H1 (cell line): Measurements from ENCODE around the gene PRKCI. TPM values are rescaled to one million over a fixed set of nuclear protein-coding genes. Genes with fewer than 3 reads are reported as not detected.

Experiments used
- CTCF ChIA-PET: fragments of 300-600 bp; sonication (Branson Sonifier 250); formaldehyde crosslinking; loops from one replicate; lab custom pipeline; 2021; ENCODE audit not compliant: partially characterized antibody; lab: Charles Lee
- POLR2A ChIA-PET: fragments of 300-600 bp; sonication (Branson Sonifier 250); formaldehyde crosslinking; loops from one replicate; lab custom pipeline; 2021; ENCODE audit warnings: inconsistent platforms; ENCODE audit not compliant: partially characterized antibody; lab: Charles Lee
- DNase-seq, 2 experiments: peaks; one replicate each; pipeline versions ENCODE4 v3.0.0 to v3.0.0-alpha.2; 2010 to 2022; ENCODE audit warnings: low spot score in 2 of 2, low read depth in 1 of 2, mixed read lengths in 1 of 2
- FAIRE-seq: peaks from 2 replicates; lab custom pipeline; 2011; peaks lifted over from hg19 to GRCh38; lab: Jason Lieb, UNC
- H2AFZ ChIP-seq: 2 replicates; pipeline ENCODE4 v1.8.1; 2012; ENCODE audit warnings: low read length, inconsistent platforms
- H2AK5ac ChIP-seq: 2 replicates; pipeline ENCODE4 v1.6.1; 2013; ENCODE audit warnings: low read depth, low read length
- H2BK120ac ChIP-seq: replicated peaks from 2 replicates; pipeline ENCODE3; 2013; ENCODE audit warnings: low read depth, low read length, inconsistent platforms
- H2BK12ac ChIP-seq: 2 replicates; pipeline ENCODE4 v1.6.1; 2013; ENCODE audit warnings: low read depth, low read length
- H2BK15ac ChIP-seq: 2 replicates; pipeline ENCODE4 v1.6.1; 2013; ENCODE audit warnings: low read length
- H2BK20ac ChIP-seq: 2 replicates; pipeline ENCODE4 v1.6.1; 2013; ENCODE audit warnings: low read length
- H2BK5ac ChIP-seq: 2 replicates; pipeline ENCODE4 v1.6.1; 2013; ENCODE audit warnings: low read depth, low read length
- H3K14ac ChIP-seq: 2 replicates; pipeline ENCODE4 v1.6.1; 2013; ENCODE audit warnings: inconsistent platforms; ENCODE audit not compliant: insufficient read length
- H3K18ac ChIP-seq: 2 replicates; pipeline ENCODE4 v1.6.1; 2013; ENCODE audit warnings: low read length; ENCODE audit errors: extremely low read depth
- H3K23ac ChIP-seq: 2 replicates; pipeline ENCODE4 v1.6.1; 2013; ENCODE audit warnings: inconsistent platforms; ENCODE audit not compliant: insufficient read length
- H3K23me2 ChIP-seq: 2 replicates; pipeline ENCODE4 v1.6.1; 2013; ENCODE audit warnings: low read depth, low read length
- H3K27ac ChIP-seq: 2 replicates; pipeline ENCODE4 v1.6.1; 2011; ENCODE audit warnings: low read depth, low read length, inconsistent platforms
- H3K27me3 ChIP-seq, 4 experiments: replicated peaks in 1 of 4; 1 replicate in 1 of 4; 2 replicates in 3 of 4; pipeline versions ENCODE4 v1.6.1 to v1.8.1; 2011 to 2013; ENCODE audit warnings: low read length in 3 of 4, mild to moderate bottlenecking in 3 of 4, inconsistent platforms in 2 of 4, mixed read lengths in 2 of 4, moderate library complexity in 1 of 4; ENCODE audit not compliant: control insufficient read depth in 3 of 4, insufficient read depth in 3 of 4; ENCODE audit errors: extremely low read depth in 1 of 4
- H3K36me3 ChIP-seq, 4 experiments: 2 replicates each; pipeline versions ENCODE4 v1.6.1 to v1.8.1; 2011 to 2013; ENCODE audit warnings: mild to moderate bottlenecking in 4 of 4, low read length in 3 of 4, moderate library complexity in 2 of 4, control low read depth in 1 of 4, inconsistent platforms in 1 of 4; ENCODE audit not compliant: insufficient read depth in 4 of 4, control insufficient read depth in 2 of 4
- H3K4ac ChIP-seq: replicated peaks from 2 replicates; pipeline ENCODE3; 2013; ENCODE audit warnings: low read length, low read depth, mixed read lengths, inconsistent platforms; ENCODE audit not compliant: insufficient read length
- H3K4me1 ChIP-seq, 4 experiments: replicated peaks in 1 of 4; 1 replicate in 1 of 4; 2 replicates in 3 of 4; pipeline versions ENCODE4 v1.6.1 to v1.8.1; 2011 to 2013; ENCODE audit warnings: low read length in 3 of 4, inconsistent platforms in 2 of 4, mixed read lengths in 1 of 4; ENCODE audit not compliant: insufficient read depth in 4 of 4, control insufficient read depth in 3 of 4
- H3K4me2 ChIP-seq, 2 experiments: 2 replicates each; pipeline versions ENCODE4 v1.6.1 to v1.8.1; 2011 to 2013; ENCODE audit warnings: low read depth in 2 of 2, low read length in 2 of 2, control low read depth in 1 of 2, inconsistent platforms in 1 of 2, mild to moderate bottlenecking in 1 of 2; ENCODE audit not compliant: insufficient read depth in 1 of 2
- H3K4me3 ChIP-seq, 4 experiments: fragments of 200-600, 300-600 bp in 1 of 4; sonication (generic), shearing (Covaris generic), sonication (Bioruptor Twin) in 1 of 4; 2 replicates each; pipeline versions ENCODE4 v1.5.1 to v1.8.1; 2011 to 2016; ENCODE audit warnings: low read length in 4 of 4, low read depth in 3 of 4, control low read depth in 2 of 4, inconsistent platforms in 2 of 4, mild to moderate bottlenecking in 2 of 4, mixed read lengths in 1 of 4, moderate library complexity in 1 of 4; ENCODE audit not compliant: insufficient read depth in 2 of 4; ENCODE audit errors: extremely low read depth in 1 of 4
- H3K56ac ChIP-seq: replicated peaks from 2 replicates; pipeline ENCODE3; 2013; ENCODE audit warnings: low read depth, mild to moderate bottlenecking, mixed read lengths, low read length, inconsistent platforms; ENCODE audit not compliant: insufficient read length
- H3K79me1 ChIP-seq: 2 replicates; pipeline ENCODE4 v1.6.1; 2013; ENCODE audit warnings: low read depth, low read length, control low read depth
- H3K79me2 ChIP-seq, 2 experiments: 2 replicates each; pipeline versions ENCODE4 v1.6.1 to v1.8.1; 2012 to 2013; ENCODE audit warnings: low read length in 2 of 2, mild to moderate bottlenecking in 2 of 2, inconsistent platforms in 1 of 2; ENCODE audit not compliant: insufficient read depth in 2 of 2, control insufficient read depth in 1 of 2
- H3K9ac ChIP-seq, 4 experiments: replicated peaks in 1 of 4; 1 replicate in 1 of 4; 2 replicates in 3 of 4; pipeline versions ENCODE4 v1.6.1 to v1.8.1; 2011 to 2013; ENCODE audit warnings: low read depth in 3 of 4, low read length in 3 of 4, control low read depth in 2 of 4, mild to moderate bottlenecking in 2 of 4, moderate library complexity in 2 of 4, inconsistent platforms in 1 of 4; ENCODE audit errors: extremely low read depth in 1 of 4
- H3K9me3 ChIP-seq, 2 experiments: 2 replicates each; pipeline versions ENCODE4 v1.6.1 to v1.8.1; 2012 to 2013; ENCODE audit warnings: mild to moderate bottlenecking in 2 of 2, moderate library complexity in 2 of 2, control low read depth in 1 of 2, inconsistent platforms in 1 of 2, low read depth in 1 of 2, low read length in 1 of 2, mixed read lengths in 1 of 2; ENCODE audit not compliant: insufficient read depth in 2 of 2
- H4K20me1 ChIP-seq, 2 experiments: replicated peaks in 1 of 2; 2 replicates each; pipeline versions ENCODE3 to v1.8.1; 2011 to 2013; ENCODE audit warnings: inconsistent platforms in 2 of 2, low read length in 2 of 2, mild to moderate bottlenecking in 1 of 2; ENCODE audit not compliant: insufficient read depth in 2 of 2, control insufficient read depth in 1 of 2
- H4K5ac ChIP-seq: 2 replicates; pipeline ENCODE4 v1.6.1; 2013; ENCODE audit warnings: low read length, low read depth, mixed read lengths, inconsistent platforms; ENCODE audit not compliant: insufficient read length
- H4K8ac ChIP-seq: 2 replicates; pipeline ENCODE4 v1.8.0; 2013; ENCODE audit warnings: mild to moderate bottlenecking, moderate library complexity, low read length, inconsistent platforms; ENCODE audit not compliant: insufficient read depth; ENCODE audit errors: extremely low read depth
- H4K91ac ChIP-seq: replicated peaks from 2 replicates; pipeline ENCODE3; 2013; ENCODE audit warnings: low read length, mixed read lengths, inconsistent platforms; ENCODE audit not compliant: insufficient read length
- TBP ChIP-seq: IDR thresholded peaks from 2 replicates; pipeline ENCODE4 v1.6.1; 2011; ENCODE audit warnings: low read depth, low read length, improper control_type of control experiment
- ZNF274 ChIP-seq: IDR thresholded peaks from 2 replicates; pipeline ENCODE4 v1.7.0; 2012; ENCODE audit warnings: low read length, borderline replicate concordance; ENCODE audit errors: extremely low read depth
- WGBS, 2 experiments: shearing (Covaris generic) in 1 of 2; methylation state at CpG; one replicate each; pipeline versions ENCODE4 v1.1.6 to v1.1.7; 2013 to 2015; ENCODE audit warnings: low lambda C conversion rate in 2 of 2, mixed read lengths in 2 of 2, inconsistent platforms in 1 of 2, low coverage in 1 of 2, missing lambda C conversion rate in 1 of 2; ENCODE audit not compliant: insufficient replicate concordance in 2 of 2, insufficient coverage in 1 of 2, insufficient read length in 1 of 2; ENCODE audit errors: extremely low coverage in 1 of 2, missing lambda C conversion rate in 1 of 2; 5-methylcytosine and 5-hydroxymethylcytosine counted together
- polyA plus RNA-seq, 7 experiments: library from polyadenylated mRNA; depleted of rRNA in 3 of 7; stranded (reverse) in 5 of 7; unstranded in 2 of 7; fragments of >200 nt in 5 of 7; fragments of 200-250 nt in 2 of 7; gene quantifications; 1 replicate in 5 of 7; 2 replicates in 1 of 7; 4 replicates in 1 of 7; pipeline versions ENCODE4 v1.2.1 to v1.2.3, GENCODE V29; 2011 to 2013; ENCODE audit warnings: missing spikeins in 2 of 7, mixed read lengths in 2 of 7
- total RNA-seq: library from RNA; stranded (reverse); fragmentation: NEBNext Ultra II Directional; extraction: Animal tissue kit (Norgen Biotek cat#: 25700); gene quantifications from 2 replicates; pipeline ENCODE4 v1.2.1, GENCODE V29; 2021

PRKCI gene
- total and polyA plus RNA-seq, 2 of the 8 experiments (the other 6 are each of a cell fraction or from before 2014, with no cell fraction given): 24.3 to 100.0 TPM

DNA sequence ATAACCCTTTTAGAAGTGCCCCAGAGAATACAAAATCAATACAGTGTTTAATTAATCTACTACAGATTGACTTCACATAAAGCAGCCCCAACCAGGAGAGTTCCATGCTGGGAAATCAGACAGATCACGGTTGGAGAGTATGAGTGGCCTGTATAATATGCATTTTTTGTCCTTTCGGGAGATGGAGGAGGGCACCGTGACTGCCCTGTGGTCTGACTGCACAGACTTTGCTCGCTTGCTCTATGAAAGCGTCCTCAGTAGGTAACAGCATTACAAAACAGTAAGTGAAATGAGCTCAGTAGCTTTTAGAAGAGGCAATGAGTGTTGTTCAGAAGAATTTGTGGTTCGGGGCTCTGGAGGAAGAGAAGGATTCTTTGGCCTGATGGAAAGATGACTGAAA lies 101.1 kb downstream of the PRKCI start:
- H2BK12ac ChIP-seq: no peak overlapping the region
- no peaks in the 10 kb centered on the region; a peak in 2 of 7 replicates for H3K27me3 ChIP-seq
- H2BK15ac ChIP-seq: no peak overlapping the region
- H3K4ac ChIP-seq: no peak overlapping the region
- no peak overlapping the region for H2AK5ac ChIP-seq
- H3K4me3 ChIP-seq: no peak overlapping the region
- DNase-seq: peak in 1 of 2 experiments; percentile 41
- peaks cover 0 to 11% (median 2%) of the 10 kb centered on the region in 4 experiments; a peak in 2 of 7 replicates for H3K4me1 ChIP-seq
- no peak overlapping the region; the same call in 1 of the 2 replicates for H4K8ac ChIP-seq
- no peak overlapping the region for H3K23ac ChIP-seq
- no peaks in the 10 kb centered on the region for H4K20me1 ChIP-seq
- no peak overlapping the region for H3K9ac ChIP-seq
- no peak overlapping the region for H3K14ac ChIP-seq
- no peaks in the 10 kb centered on the region for H3K79me1 ChIP-seq
- H2AFZ ChIP-seq: 0 out of 2 replicates have a peak overlapping the region, but pooled peaks have one; percentile 24
- peak overlapping the region in 1 of 2 experiments; percentile 33; a peak in 1 of 4 replicates for H3K4me2 ChIP-seq
- no peak overlapping the region for H3K18ac ChIP-seq
- H2BK120ac ChIP-seq: no peak overlapping the region
- peaks cover 8 to 20% of the 10 kb centered on the region in 2 experiments for H3K9me3 ChIP-seq
- H2BK20ac ChIP-seq: no peak overlapping the region
- TF ChIP-seq TBP: no peak
- TF ChIP-seq ZNF274: no peak
- TF ChIP-seq, all 59 proteins: peak for 0
- H3K27ac ChIP-seq: no peak overlapping the region
- FAIRE-seq: no peak
- ChIA-PET POLR2A (no interaction called here), CTCF (interaction anchor here (0.6 to 2.1 kb wide), 7 partner anchors 14 to 482 kb away, joined by 3 to 7 read pairs (median 4); no protein-coding TSS in a partner anchor)
- H4K5ac ChIP-seq: no peak overlapping the region
- H3K79me2 ChIP-seq: no peaks in the 10 kb centered on the region
- H3K36me3 ChIP-seq: peaks cover 0 to 6% (median 0%) of the 10 kb centered on the region in 4 experiments; a peak in 1 of 8 replicates
- no peak overlapping the region for H4K91ac ChIP-seq
- H3K23me2 ChIP-seq: no peaks in the 10 kb centered on the region; the same call in 1 of the 2 replicates
- H3K56ac ChIP-seq: no peak overlapping the region
- WGBS, 2 experiments: 75% methylated on average over 6 of the region's 6 CpGs; no CpG with 5 or more reads in 1 of the 2 experiments
- no peak overlapping the region for H2BK5ac ChIP-seq
